Activated CD4-positive, alpha-beta T cell treated with anti-CD3 and anti-CD28 coated beads, Interleukin-2, amount 10 ng/mL, durations not matched to agents 7 days and 5 days (primary cell): ENCODE results near the gene TMEM271. TPM values are rescaled to one million over a fixed set of nuclear protein-coding genes. Genes with fewer than 3 reads are reported as not detected.
"Not testable (repeated sequence)": the region's sequence is repeated elsewhere in the genome, so short reads cannot be mapped to it uniquely, and the experiment has no call there.

Experiments
- CTCF ChIA-PET: fragments of 350-600 bp; sonication (Branson Sonifier 250); formaldehyde crosslinking; loops from one replicate; lab custom pipeline; 2021; ENCODE audit warnings: antibody characterized with exemption; lab: Charles Lee
- POLR2A ChIA-PET: fragments of 350-600 bp; sonication (Branson Sonifier 250); formaldehyde crosslinking; loops from one replicate; lab custom pipeline; 2021; ENCODE audit warnings: antibody characterized with exemption; lab: Charles Lee
- DNase-seq: peaks from one replicate; pipeline ENCODE4 v3.0.0-alpha.2; 2020
- H3K27ac Mint-ChIP-seq: one replicate; pipeline ENCODE4 v1.8.0; 2021; ENCODE audit warnings: mild to moderate bottlenecking, moderate library complexity, mixed read lengths
- H3K27me3 Mint-ChIP-seq: one replicate; pipeline ENCODE4 v1.8.0; 2021; ENCODE audit warnings: mixed read lengths
- H3K36me3 Mint-ChIP-seq: one replicate; pipeline ENCODE4 v1.8.0; 2021; ENCODE audit warnings: low read depth, mixed read lengths
- H3K4me1 Mint-ChIP-seq: one replicate; pipeline ENCODE4 v1.8.0; 2021; ENCODE audit warnings: mixed read lengths
- H3K4me3 Mint-ChIP-seq: one replicate; pipeline ENCODE4 v1.8.0; 2021; ENCODE audit warnings: mild to moderate bottlenecking, moderate library complexity, mixed read lengths
- H3K9me3 Mint-ChIP-seq: one replicate; pipeline ENCODE4 v1.8.0; 2021; ENCODE audit warnings: mixed read lengths
- total RNA-seq, 2 experiments: library from RNA; stranded (reverse); gene quantifications; one replicate each; pipeline ENCODE4 v1.2.3, GENCODE V29; 2021

The TMEM271 gene
- total RNA-seq, 2 experiments from 2014 or later, result not detected

DNA sequence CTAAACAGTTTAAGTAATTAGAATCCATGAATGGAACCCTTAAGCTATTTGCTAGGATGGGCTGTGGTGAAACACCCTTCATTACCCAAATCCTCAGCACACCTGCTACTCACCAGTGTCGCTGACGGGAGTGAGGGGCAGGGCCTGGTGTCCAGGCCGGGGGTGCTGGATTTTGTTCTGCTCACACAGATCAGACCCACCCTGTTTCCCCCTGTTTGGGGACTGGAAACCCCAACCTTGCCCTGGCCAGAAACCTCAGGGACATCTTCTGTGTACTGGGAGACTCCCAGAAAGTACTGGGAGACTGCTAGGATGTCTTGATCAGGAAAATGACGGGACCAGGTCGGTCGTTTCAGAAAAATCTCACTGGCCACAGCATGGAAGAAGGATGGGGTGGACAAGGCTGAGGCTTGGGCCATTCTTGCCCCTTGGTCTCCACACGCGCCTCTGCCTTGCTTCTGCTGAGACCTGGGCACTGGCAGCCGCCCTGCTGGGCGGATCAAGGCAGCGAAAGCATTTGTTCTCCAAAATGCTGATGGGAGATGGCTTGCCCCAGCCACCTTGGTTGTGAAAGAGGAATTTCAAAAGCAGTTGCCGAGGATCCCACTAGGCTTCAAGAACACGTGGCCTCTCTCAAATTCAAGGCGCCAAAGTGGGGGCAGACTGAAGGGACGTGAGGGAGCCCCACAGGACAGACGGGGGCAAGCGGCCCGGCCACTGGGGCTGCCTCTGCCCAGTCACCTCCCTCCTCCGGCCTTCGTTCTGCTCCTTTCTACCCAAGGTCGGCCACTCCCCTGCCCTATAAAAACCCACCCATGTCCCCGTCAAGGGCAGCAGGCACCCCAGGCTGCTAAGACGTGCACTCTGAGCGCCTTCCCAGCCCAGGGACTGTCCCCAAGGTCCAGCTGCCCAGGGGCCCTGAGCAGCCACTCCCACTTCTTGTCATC is 25.8 kb upstream of the TMEM271 start:
- ChIA-PET CTCF (no interaction called here), POLR2A (no interaction called here)
- peaks cover 6% of the 10 kb centered on the region for H3K27me3 Mint-ChIP-seq
- H3K4me1 Mint-ChIP-seq, result peaks cover 5% of the 10 kb centered on the region
- no peak for DNase-seq
- no peak overlapping the region for H3K27ac Mint-ChIP-seq
- H3K36me3 Mint-ChIP-seq, result no peaks in the 10 kb centered on the region
- peaks cover 3% of the 10 kb centered on the region for H3K9me3 Mint-ChIP-seq
- no peak overlapping the region for H3K4me3 Mint-ChIP-seq

DNA sequence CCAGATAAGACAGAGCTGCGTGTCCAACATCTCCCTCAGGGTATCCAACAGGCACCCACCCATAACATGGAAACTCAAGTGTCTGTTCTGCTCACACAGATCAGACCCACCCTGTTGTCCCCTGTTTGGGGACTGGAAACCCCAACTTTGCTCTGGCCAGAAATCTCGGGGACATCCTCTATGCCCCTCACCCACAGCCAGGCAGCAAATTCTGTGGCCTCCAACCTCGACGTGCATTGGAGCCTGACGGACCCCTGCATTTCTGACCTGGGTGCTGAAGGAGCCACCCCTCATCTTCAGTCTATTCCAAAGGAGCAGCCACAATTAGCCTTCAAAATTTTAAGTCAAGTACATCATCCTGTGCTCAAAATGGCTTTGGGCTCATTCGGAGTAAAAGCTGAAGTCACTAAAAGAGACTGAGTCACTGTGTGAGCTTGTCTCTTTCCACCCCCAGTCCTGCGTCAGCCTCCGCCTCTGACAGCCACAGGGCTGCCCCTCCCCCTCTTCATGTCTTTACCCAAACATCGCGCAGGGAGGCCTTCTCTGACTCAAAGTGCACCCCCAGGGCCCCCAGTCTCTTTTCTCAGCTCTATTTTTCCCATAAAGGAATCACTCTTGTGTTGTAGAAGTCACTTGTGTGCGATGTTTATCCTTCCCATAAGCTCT is 24.9 kb upstream of the TMEM271 start:
- Mint-ChIP-seq H3K4me3 (no peak overlapping the region), H3K27ac (no peak overlapping the region), H3K36me3 (no peaks in the 10 kb centered on the region), H3K27me3 (peaks cover 10% of the 10 kb centered on the region), H3K9me3 (peaks cover 3% of the 10 kb centered on the region), H3K4me1 (peaks cover 5% of the 10 kb centered on the region)
- ChIA-PET CTCF (no interaction called here), POLR2A (no interaction called here)
- DNase-seq, result no peak

DNA sequence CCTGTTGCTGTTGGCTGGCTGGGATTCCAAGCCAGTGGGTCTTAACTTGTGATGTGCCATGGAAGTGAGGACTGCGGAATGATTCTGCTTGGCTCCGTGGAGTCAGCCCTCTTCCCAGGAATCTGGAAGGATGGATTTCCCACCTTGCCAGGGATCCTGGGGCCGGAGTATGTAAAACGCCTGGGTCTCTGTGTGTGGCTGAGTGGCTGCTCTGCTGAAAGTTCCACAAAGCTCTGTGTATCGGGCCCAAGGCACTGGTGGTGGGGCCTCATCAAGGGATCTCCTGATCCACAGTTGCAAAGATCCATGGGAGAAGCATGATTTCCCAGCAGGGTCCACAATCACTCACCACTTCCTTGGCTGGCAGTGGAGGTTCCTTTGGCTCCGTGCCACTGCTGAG is 24.1 kb upstream of the TMEM271 start:
- Mint-ChIP-seq H3K27me3 (peaks cover 15% of the 10 kb centered on the region), H3K27ac (no peak overlapping the region), H3K4me3 (no peak overlapping the region), H3K4me1 (peaks cover 5% of the 10 kb centered on the region), H3K36me3 (no peaks in the 10 kb centered on the region), H3K9me3 (peaks cover 7% of the 10 kb centered on the region)
- ChIA-PET POLR2A (no interaction called here), CTCF (no interaction called here)
- no peak for DNase-seq

DNA sequence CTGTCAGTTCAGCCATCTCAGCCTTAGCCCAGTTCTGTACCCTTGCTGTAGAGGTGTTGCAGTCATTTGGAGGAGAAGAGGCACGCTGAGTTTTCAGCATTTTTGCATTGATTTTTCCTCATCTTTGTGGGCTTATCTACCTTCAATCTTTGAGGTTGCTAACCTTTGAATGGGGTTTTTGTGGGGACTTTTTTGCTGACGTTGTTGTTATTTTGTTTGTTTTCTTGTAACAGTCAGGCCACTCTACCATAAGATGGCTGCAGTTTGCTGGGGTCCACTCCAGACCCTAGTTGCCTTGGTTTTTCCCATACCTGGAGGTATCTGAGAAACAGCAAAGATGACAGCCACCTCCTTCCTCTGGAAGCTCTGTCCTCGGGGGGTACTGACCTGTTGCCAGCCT is 22.8 kb upstream of the TMEM271 start:
- CTCF ChIA-PET, result no interaction called here
- peaks cover 2% of the 10 kb centered on the region for H3K4me1 Mint-ChIP-seq
- no peak overlapping the region for H3K4me3 Mint-ChIP-seq
- no peak overlapping the region for H3K27ac Mint-ChIP-seq
- peaks cover 7% of the 10 kb centered on the region for H3K9me3 Mint-ChIP-seq
- POLR2A ChIA-PET, result no interaction called here
- H3K27me3 Mint-ChIP-seq, result peaks cover 15% of the 10 kb centered on the region
- no peaks in the 10 kb centered on the region for H3K36me3 Mint-ChIP-seq
- no peak for DNase-seq

DNA sequence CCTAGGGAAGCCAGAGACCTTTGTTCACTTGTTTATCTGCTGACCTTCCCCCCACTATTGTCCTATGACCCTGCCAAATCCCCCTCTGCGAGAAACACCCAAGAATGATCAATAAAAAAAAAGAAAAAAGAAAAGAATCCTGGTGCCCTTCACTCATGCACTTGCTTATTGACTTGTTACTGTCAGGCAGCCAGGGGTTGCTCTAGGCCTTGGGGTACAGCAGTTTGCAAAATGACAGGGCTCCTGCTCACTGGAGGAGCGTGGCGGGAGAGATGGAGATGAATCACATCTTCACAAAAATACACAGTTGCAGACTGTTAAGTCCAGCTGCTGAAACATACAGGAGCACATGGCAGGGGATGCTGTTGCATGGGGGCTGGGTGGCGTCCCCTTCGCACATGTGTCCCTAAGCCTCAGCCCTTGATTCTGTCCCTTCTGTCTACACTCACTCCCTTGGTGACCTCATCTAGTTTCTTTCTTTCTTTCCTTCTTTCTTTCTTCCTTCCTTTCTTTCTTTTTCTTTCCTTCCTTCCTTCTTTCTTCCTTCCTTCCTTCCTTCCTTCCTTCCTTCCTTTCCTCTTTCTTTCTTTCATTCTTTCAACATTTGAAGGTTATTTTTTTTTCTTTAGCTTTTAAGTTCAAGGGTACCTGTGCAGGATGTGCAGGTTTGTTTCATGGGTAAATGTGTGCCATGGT is 16.9 kb upstream of the TMEM271 start:
- H3K9me3 Mint-ChIP-seq, result peaks cover 11% of the 10 kb centered on the region
- CTCF ChIA-PET, result no interaction called here
- H3K4me3 Mint-ChIP-seq, result no peak overlapping the region
- DNase-seq, result no peak
- peaks cover 15% of the 10 kb centered on the region for H3K27me3 Mint-ChIP-seq
- H3K27ac Mint-ChIP-seq, result no peak overlapping the region
- no peaks in the 10 kb centered on the region for H3K36me3 Mint-ChIP-seq
- POLR2A ChIA-PET, result no interaction called here
- no peaks in the 10 kb centered on the region for H3K4me1 Mint-ChIP-seq

DNA sequence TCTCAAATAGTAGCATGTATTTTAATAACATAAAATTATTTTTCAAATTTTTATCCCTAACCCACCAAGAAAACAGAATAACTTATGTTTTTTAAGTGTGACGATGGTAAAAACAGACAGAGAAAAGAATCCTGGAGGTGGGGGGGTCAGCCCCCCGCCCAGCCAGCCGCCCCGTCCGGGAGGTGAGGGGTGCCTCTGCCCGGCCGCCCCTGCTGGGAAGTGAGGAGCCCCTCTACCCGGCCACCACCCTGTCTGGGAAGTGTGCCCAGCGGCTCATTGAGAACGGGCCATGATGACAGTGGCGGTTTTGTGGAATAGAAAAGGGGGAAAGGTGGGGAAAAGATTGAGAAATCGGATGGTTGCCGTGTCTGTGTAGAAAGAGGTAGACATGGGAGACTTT is 16.1 kb upstream of the TMEM271 start:
- H3K27ac Mint-ChIP-seq, POLR2A ChIA-PET, H3K36me3 Mint-ChIP-seq, H3K4me3 Mint-ChIP-seq, CTCF ChIA-PET, H3K4me1 Mint-ChIP-seq, H3K9me3 Mint-ChIP-seq, DNase-seq: not testable (repeated sequence)
- peaks cover 11% of the 10 kb centered on the region for H3K27me3 Mint-ChIP-seq

DNA sequence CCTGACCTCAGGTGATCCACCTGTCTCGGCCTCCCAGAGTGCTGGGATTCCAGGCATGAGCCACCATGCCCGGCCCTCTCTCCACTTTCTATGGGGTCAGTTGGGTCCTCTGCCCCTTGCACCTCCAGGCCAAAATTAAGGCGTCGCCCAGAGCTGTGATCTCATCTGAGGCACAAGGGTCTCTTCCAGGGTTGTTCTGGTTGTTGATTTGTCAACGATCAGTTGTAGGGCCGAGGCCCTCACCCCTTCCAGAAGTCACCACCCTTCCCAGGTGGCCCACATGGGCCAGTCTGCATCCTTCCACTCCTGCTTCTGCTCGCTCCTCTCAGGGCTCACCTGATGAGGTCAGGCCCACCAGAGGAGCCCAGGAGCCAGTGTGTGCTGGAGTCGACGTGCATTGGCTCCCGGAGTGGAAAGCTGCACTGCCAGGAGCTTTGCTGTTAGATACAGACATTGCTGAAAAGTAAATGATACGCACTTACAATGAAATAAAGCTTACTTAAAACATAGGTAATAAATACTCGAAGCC is 14.3 kb upstream of the TMEM271 start:
- H3K4me3 Mint-ChIP-seq, result no peak overlapping the region
- H3K4me1 Mint-ChIP-seq, result no peaks in the 10 kb centered on the region
- H3K27me3 Mint-ChIP-seq, result no peaks in the 10 kb centered on the region
- ChIA-PET POLR2A (no interaction called here), CTCF (no interaction called here)
- no peaks in the 10 kb centered on the region for H3K36me3 Mint-ChIP-seq
- DNase-seq, result no peak
- H3K9me3 Mint-ChIP-seq, result peaks cover 6% of the 10 kb centered on the region
- H3K27ac Mint-ChIP-seq, result no peak overlapping the region

DNA sequence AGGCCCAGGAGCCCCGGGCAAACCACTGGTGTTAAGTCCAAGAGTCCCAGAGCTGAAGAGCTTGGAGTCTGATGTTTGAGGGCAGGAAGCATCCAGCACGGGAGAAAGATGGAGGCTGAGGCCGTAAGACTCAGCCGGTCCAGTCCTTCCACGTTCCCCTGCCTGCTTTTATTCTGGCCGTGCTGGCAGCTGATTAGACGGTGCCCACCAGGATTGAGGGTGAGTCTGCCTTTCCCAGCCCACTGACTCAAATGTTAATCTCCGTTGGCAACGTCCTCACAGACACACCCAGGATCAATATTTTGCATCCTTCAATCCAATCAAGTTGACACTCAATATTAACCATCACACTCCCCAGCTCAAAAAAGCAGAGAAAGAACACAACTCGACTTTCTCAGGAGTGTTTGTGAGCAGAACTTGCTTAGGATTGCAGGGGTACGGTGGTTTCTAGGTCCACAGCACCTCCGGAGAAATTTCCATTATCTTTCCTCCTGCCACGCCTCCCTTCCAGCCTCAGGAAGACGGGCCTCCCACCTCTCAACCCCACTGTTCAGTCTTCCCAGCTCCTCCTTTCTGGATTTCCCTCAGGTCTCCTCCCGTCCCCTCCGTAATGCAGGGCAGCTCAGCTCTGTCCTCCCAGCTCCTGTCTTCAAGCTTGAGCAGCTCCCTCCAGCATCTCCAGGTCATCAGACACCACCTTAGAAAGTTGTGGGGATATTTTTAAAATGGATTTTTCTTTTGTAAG is 13.3 kb upstream of the TMEM271 start:
- no peaks in the 10 kb centered on the region for H3K27me3 Mint-ChIP-seq
- no peak overlapping the region for H3K4me3 Mint-ChIP-seq
- DNase-seq, result no peak
- no peak overlapping the region for H3K27ac Mint-ChIP-seq
- no peaks in the 10 kb centered on the region for H3K36me3 Mint-ChIP-seq
- H3K4me1 Mint-ChIP-seq, result no peaks in the 10 kb centered on the region
- CTCF ChIA-PET, result no interaction called here
- H3K9me3 Mint-ChIP-seq, result peaks cover 5% of the 10 kb centered on the region
- POLR2A ChIA-PET, result no interaction called here

DNA sequence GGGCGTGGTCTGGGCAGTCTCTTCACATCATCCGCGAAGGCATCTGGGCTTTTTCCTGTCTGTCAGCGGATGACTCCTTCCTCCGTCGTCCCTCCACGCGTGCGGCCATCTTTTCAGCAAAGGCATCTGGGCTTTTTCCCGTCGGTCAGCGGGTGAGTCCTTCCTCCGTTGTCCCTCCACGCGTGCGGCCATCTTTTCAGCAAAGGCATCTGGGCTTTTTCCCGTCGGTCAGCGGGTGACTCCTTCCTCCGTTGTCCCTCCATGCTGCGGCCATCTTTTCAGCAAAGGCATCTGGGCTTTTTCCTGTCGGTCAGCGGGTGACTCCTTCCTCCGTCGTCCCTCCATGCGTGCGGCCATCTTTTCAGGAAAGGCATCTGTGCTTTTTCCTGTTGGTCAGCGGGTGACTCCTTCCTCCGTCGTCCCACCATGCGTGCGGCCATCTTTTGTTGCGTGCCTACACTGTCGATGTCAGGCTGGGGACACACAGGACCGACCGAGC is 12.3 kb upstream of the TMEM271 start:
- H3K4me1 Mint-ChIP-seq, result no peaks in the 10 kb centered on the region
- DNase-seq, result no peak
- ChIA-PET POLR2A (no interaction called here), CTCF (no interaction called here)
- peaks cover 11% of the 10 kb centered on the region for H3K9me3 Mint-ChIP-seq
- H3K27ac Mint-ChIP-seq, result no peak overlapping the region
- H3K36me3 Mint-ChIP-seq, result no peaks in the 10 kb centered on the region
- H3K27me3 Mint-ChIP-seq, result no peaks in the 10 kb centered on the region
- no peak overlapping the region for H3K4me3 Mint-ChIP-seq

DNA sequence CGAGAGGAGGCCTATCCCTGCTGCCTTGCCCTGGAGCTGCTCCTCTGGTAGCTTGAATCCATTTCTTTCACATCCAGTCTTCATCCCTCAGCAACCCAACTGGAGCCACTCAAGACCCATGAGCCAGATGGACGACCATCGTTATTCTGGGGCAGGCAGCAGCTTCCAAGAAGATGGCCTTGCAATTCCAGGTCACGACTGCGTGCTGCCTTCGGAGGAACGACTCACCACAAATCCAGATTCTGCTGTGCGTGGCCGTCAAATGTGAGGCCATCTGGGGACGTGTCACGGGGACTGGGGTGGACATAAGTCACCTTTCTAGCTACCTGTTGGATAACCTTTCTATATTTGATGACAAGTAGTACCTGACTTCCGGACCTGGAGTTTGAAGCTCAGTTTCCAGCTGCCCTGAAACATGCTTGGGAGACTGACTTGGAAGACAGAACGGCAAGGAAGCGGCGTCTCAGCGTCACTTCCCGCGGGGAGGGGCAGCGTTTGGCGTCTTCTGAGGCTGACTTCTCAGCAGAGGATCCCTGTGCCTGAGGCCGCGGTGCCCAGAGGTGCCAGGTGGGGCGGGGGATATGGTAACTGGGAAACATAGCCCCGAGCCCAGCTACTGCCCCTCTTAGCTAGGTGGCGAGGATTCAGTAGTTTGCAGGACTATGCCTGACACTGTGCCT is 11.7 kb upstream of the TMEM271 start:
- no peak for DNase-seq
- Mint-ChIP-seq H3K27me3 (no peaks in the 10 kb centered on the region), H3K4me3 (no peak overlapping the region), H3K9me3 (peaks cover 13% of the 10 kb centered on the region), H3K4me1 (no peaks in the 10 kb centered on the region), H3K27ac (no peak overlapping the region), H3K36me3 (no peaks in the 10 kb centered on the region)
- ChIA-PET POLR2A (no interaction called here), CTCF (no interaction called here)

DNA sequence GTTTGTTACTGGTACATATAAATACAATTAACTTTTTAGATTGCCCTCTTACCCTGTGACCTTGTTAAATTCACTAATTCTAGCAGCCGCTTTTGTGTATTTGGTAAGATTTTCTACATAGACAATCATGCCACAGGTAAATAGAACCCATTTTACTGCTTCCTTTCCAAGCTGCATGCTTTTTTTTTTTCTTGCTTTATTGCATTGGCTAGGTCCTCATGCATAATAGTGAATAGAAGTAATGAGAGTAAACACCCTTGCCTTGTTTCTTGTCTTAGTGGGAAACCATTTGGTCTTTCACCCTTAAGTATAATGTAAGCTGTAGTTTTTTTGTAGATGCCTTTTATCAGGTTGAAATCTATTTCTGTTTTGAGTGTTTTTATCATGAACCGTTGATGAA is 7.7 kb upstream of the TMEM271 start:
- Mint-ChIP-seq H3K36me3 (no peaks in the 10 kb centered on the region), H3K4me1 (no peaks in the 10 kb centered on the region), H3K9me3 (peaks cover 16% of the 10 kb centered on the region), H3K4me3 (no peak overlapping the region), H3K27ac (no peak overlapping the region), H3K27me3 (peaks cover 22% of the 10 kb centered on the region)
- CTCF ChIA-PET, result interaction anchor here (1.1 kb wide), 1 partner anchor 17 kb away, joined by 3 read pairs; no protein-coding TSS in a partner anchor
- no peak for DNase-seq
- POLR2A ChIA-PET, result no interaction called here
